ENCODE measurements around the gene SNRNP70.

Gene SNRNP70

GRCh38 chr19:49101160-49101559, 15.9 kb downstream of the SNRNP70 start:
- Histone ChIP-seq H3K27me3 (ENCODE audit: control insufficient read depth in 5 of 5, insufficient read depth in 4 of 5, low read length in 5 of 5) (no peaks in the 10 kb centered on the region), H3K4me3 (ENCODE audit: low read depth in 1 of 5, low read length in 5 of 5) (no peak overlapping the region), H3K4me1 (ENCODE audit: control insufficient read depth in 5 of 5, insufficient read depth in 5 of 5, low read length in 5 of 5) (peaks cover 0 to 3% (median 0%) of the 10 kb centered on the region in 5 donors), H3K27ac (ENCODE audit: low read depth, low read length) (no peak overlapping the region), H3K9ac (ENCODE audit: low read length in 5 of 5) (no peak overlapping the region), H3K36me3 (ENCODE audit: control insufficient read depth in 5 of 5, insufficient read depth in 5 of 5, low read length in 5 of 5) (peaks cover 3 to 90% (median 80%) of the 10 kb centered on the region in 5 donors), H3K9me3 (ENCODE audit: control insufficient read depth in 5 of 5, low read length in 5 of 5) (no peaks in the 10 kb centered on the region)

- H3K9ac ChIP-seq (ENCODE audit: low read length in 5 of 5) = no peak overlapping the region
- no peak overlapping the region for H3K27ac ChIP-seq (ENCODE audit: low read depth, low read length)
- H3K4me3 ChIP-seq (ENCODE audit: low read depth in 1 of 5, low read length in 5 of 5) = no peak overlapping the region
- H3K4me1 ChIP-seq (ENCODE audit: control insufficient read depth in 5 of 5, insufficient read depth in 5 of 5, low read length in 5 of 5) = peaks cover 0 to 3% (median 0%) of the 10 kb centered on the region in 5 donors
- no peaks in the 10 kb centered on the region for H3K9me3 ChIP-seq (ENCODE audit: control insufficient read depth in 5 of 5, low read length in 5 of 5)
- H3K36me3 ChIP-seq (ENCODE audit: control insufficient read depth in 5 of 5, insufficient read depth in 5 of 5, low read length in 5 of 5) = peaks cover 3 to 91% (median 85%) of the 10 kb centered on the region in 5 donors
- H3K27me3 ChIP-seq (ENCODE audit: control insufficient read depth in 5 of 5, insufficient read depth in 4 of 5, low read length in 5 of 5) = no peaks in the 10 kb centered on the region
These were observed 17.1 kb downstream of the SNRNP70 start for GRCh38 chr19:49102303-49102702.

DNA sequence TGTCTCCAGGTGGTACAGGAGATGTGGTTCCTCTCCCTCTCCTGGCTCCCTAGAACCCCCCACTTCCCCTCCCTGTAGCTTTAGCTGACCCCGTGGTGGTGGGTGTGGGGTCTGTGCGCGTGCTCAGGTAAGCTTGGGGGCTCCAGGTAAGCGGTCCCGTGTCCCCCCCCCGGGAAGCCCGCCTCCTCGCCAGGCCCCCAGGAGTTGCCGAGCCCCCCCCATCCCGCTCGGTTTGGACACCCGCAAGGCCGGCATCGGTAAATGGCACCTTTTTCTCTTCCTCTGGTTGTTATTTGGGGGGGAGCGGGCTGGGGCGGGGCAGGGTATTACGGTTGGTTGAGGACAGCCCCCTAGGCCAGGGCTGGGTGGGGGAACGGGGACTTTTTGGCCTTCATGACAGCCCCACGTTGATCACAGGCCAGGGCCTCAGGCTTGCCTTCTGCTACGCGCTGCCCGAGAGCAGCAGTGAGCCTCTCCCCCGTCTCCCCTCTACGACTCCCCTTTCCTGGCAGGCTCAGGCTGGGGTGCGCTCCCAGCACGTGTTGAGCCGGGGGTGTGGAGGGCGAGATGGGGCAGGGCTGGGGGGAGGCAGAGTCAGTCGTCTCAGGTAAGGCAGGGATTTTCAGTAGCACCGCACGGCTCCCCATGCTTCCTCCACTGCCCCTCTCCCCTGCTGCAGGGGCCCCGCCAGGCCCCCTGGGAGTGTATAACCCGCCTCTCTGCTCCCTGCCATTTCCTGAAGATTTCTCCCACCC, 18.3 kb downstream of the SNRNP70 start:
- Histone ChIP-seq H3K4me1 (ENCODE audit: control insufficient read depth in 5 of 5, insufficient read depth in 5 of 5, low read length in 5 of 5) (peaks cover 0 to 4% (median 0%) of the 10 kb centered on the region in 5 donors), H3K27ac (ENCODE audit: low read depth, low read length) (no peak overlapping the region), H3K9ac (ENCODE audit: low read length in 5 of 5) (no peak overlapping the region), H3K36me3 (ENCODE audit: control insufficient read depth in 5 of 5, insufficient read depth in 5 of 5, low read length in 5 of 5) (peaks cover 3 to 92% (median 87%) of the 10 kb centered on the region in 5 donors), H3K4me3 (ENCODE audit: low read depth in 1 of 5, low read length in 5 of 5) (no peak overlapping the region), H3K27me3 (ENCODE audit: control insufficient read depth in 5 of 5, insufficient read depth in 4 of 5, low read length in 5 of 5) (no peaks in the 10 kb centered on the region), H3K9me3 (ENCODE audit: control insufficient read depth in 5 of 5, low read length in 5 of 5) (no peaks in the 10 kb centered on the region)

- H3K4me3 ChIP-seq (ENCODE audit: low read depth in 1 of 5, low read length in 5 of 5) = no peak overlapping the region
- no peaks in the 10 kb centered on the region for H3K27me3 ChIP-seq (ENCODE audit: control insufficient read depth in 5 of 5, insufficient read depth in 4 of 5, low read length in 5 of 5)
- no peaks in the 10 kb centered on the region for H3K9me3 ChIP-seq (ENCODE audit: control insufficient read depth in 5 of 5, low read length in 5 of 5)
- peaks cover 0 to 90% (median 87%) of the 10 kb centered on the region in 5 donors for H3K36me3 ChIP-seq (ENCODE audit: control insufficient read depth in 5 of 5, insufficient read depth in 5 of 5, low read length in 5 of 5)
- no peak overlapping the region for H3K9ac ChIP-seq (ENCODE audit: low read length in 5 of 5)
- no peak overlapping the region for H3K27ac ChIP-seq (ENCODE audit: low read depth, low read length)
- peaks cover 0 to 12% (median 0%) of the 10 kb centered on the region in 5 donors for H3K4me1 ChIP-seq (ENCODE audit: control insufficient read depth in 5 of 5, insufficient read depth in 5 of 5, low read length in 5 of 5)
These were observed 19.1 kb downstream of the SNRNP70 start for GRCh38 chr19:49104229-49104864.

- H3K9ac ChIP-seq (ENCODE audit: low read length in 5 of 5) = no peak overlapping the region
- peaks cover 0 to 72% (median 69%) of the 10 kb centered on the region in 5 donors for H3K36me3 ChIP-seq (ENCODE audit: control insufficient read depth in 5 of 5, insufficient read depth in 5 of 5, low read length in 5 of 5)
- no peak overlapping the region for H3K4me3 ChIP-seq (ENCODE audit: low read depth in 1 of 5, low read length in 5 of 5)
- H3K9me3 ChIP-seq (ENCODE audit: control insufficient read depth in 5 of 5, low read length in 5 of 5) = no peaks in the 10 kb centered on the region
- no peak overlapping the region for H3K27ac ChIP-seq (ENCODE audit: low read depth, low read length)
- peaks cover 0 to 19% (median 0%) of the 10 kb centered on the region in 5 donors for H3K4me1 ChIP-seq (ENCODE audit: control insufficient read depth in 5 of 5, insufficient read depth in 5 of 5, low read length in 5 of 5)
- no peaks in the 10 kb centered on the region for H3K27me3 ChIP-seq (ENCODE audit: control insufficient read depth in 5 of 5, insufficient read depth in 4 of 5, low read length in 5 of 5)
These were observed 21.4 kb downstream of the SNRNP70 start for GRCh38 chr19:49106648-49107135.

DNA sequence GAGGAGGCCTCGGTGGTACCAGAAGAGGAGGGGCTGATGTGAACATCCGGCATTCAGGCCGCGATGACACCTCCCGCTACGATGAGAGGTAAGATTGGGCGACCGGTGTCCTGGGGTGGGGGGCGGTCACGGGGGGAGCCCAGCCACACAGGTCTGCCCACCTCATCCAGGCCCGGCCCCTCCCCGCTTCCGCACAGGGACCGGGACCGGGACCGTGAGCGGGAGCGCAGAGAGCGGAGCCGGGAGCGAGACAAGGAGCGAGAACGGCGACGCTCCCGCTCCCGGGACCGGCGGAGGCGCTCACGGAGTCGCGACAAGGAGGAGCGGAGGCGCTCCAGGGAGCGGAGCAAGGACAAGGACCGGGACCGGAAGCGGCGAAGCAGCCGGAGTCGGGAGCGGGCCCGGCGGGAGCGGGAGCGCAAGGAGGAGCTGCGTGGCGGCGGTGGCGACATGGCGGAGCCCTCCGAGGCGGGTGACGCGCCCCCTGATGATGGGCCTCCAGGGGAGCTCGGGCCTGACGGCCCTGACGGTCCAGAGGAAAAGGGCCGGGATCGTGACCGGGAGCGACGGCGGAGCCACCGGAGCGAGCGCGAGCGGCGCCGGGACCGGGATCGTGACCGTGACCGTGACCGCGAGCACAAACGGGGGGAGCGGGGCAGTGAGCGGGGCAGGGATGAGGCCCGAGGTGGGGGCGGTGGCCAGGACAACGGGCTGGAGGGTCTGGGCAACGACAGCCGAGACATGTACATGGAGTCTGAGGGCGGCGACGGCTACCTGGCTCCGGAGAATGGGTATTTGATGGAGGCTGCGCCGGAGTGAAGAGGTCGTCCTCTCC, 22.6 kb downstream of the SNRNP70 start:
- H3K36me3 ChIP-seq (ENCODE audit: control insufficient read depth in 5 of 5, insufficient read depth in 5 of 5, low read length in 5 of 5) = peaks cover 0 to 62% (median 60%) of the 10 kb centered on the region in 5 donors
- no peak overlapping the region for H3K4me3 ChIP-seq (ENCODE audit: low read depth in 1 of 5, low read length in 5 of 5)
- H3K4me1 ChIP-seq (ENCODE audit: control insufficient read depth in 5 of 5, insufficient read depth in 5 of 5, low read length in 5 of 5) = peaks cover 0 to 19% (median 0%) of the 10 kb centered on the region in 5 donors
- H3K27ac ChIP-seq (ENCODE audit: low read depth, low read length) = no peak overlapping the region
- H3K9ac ChIP-seq (ENCODE audit: low read length in 5 of 5) = no peak overlapping the region
- H3K27me3 ChIP-seq (ENCODE audit: control insufficient read depth in 5 of 5, insufficient read depth in 4 of 5, low read length in 5 of 5) = no peaks in the 10 kb centered on the region
- H3K9me3 ChIP-seq (ENCODE audit: control insufficient read depth in 5 of 5, low read length in 5 of 5) = no peaks in the 10 kb centered on the region

DNA sequence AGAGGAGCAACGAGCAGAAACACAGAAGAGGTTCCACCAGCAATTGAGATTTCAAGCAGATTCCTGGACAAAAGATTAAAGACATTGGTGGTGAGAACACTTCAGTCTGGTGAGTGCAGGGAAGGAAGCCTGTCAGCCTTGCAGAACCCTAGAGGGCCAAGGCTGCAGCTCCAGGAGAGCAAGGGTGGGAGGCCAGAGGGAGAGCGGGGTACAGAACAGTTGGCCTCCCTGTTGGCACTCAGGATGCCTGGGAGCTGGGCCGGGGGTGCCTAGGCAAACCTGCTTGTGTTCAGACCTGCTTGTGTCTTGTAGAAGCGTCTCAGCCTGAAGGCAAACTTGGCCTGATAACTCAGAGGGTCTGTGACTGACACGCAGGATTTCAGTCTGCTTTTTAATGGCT, 23.8 kb downstream of the SNRNP70 start:
- no peak overlapping the region for H3K27ac ChIP-seq (ENCODE audit: low read depth, low read length)
- no peak overlapping the region for H3K4me3 ChIP-seq (ENCODE audit: low read depth in 1 of 5, low read length in 5 of 5)
- H3K4me1 ChIP-seq (ENCODE audit: control insufficient read depth in 5 of 5, insufficient read depth in 5 of 5, low read length in 5 of 5) = peaks cover 3 to 25% (median 5%) of the 10 kb centered on the region in 5 donors
- H3K36me3 ChIP-seq (ENCODE audit: control insufficient read depth in 5 of 5, insufficient read depth in 5 of 5, low read length in 5 of 5) = peaks cover 0 to 52% (median 50%) of the 10 kb centered on the region in 5 donors
- H3K9me3 ChIP-seq (ENCODE audit: control insufficient read depth in 5 of 5, low read length in 5 of 5) = no peaks in the 10 kb centered on the region
- H3K9ac ChIP-seq (ENCODE audit: low read length in 5 of 5) = peak overlapping the region in 1 of 5 donors; percentile 13
- H3K27me3 ChIP-seq (ENCODE audit: control insufficient read depth in 5 of 5, insufficient read depth in 4 of 5, low read length in 5 of 5) = no peaks in the 10 kb centered on the region

- Histone ChIP-seq H3K9ac (ENCODE audit: low read length in 5 of 5) (no peak overlapping the region), H3K27ac (ENCODE audit: low read depth, low read length) (no peak overlapping the region)
These were observed 24.4 kb downstream of the SNRNP70 start for GRCh38 chr19:49109569-49110233.

GRCh38 chr19:49110567-49110966, 25.3 kb downstream of the SNRNP70 start:
- H3K4me1 ChIP-seq (ENCODE audit: control insufficient read depth in 5 of 5, insufficient read depth in 5 of 5, low read length in 5 of 5) = peaks cover 3 to 33% (median 16%) of the 10 kb centered on the region in 5 donors
- peaks cover 0 to 39% (median 36%) of the 10 kb centered on the region in 5 donors for H3K36me3 ChIP-seq (ENCODE audit: control insufficient read depth in 5 of 5, insufficient read depth in 5 of 5, low read length in 5 of 5)
- no peaks in the 10 kb centered on the region for H3K27me3 ChIP-seq (ENCODE audit: control insufficient read depth in 5 of 5, insufficient read depth in 4 of 5, low read length in 5 of 5)
- H3K9ac ChIP-seq (ENCODE audit: low read length in 5 of 5) = no peak overlapping the region
- H3K9me3 ChIP-seq (ENCODE audit: control insufficient read depth in 5 of 5, low read length in 5 of 5) = no peaks in the 10 kb centered on the region
- H3K4me3 ChIP-seq (ENCODE audit: low read depth in 1 of 5, low read length in 5 of 5) = no peak overlapping the region
- H3K27ac ChIP-seq (ENCODE audit: low read depth, low read length) = no peak overlapping the region

More at GRCh38 chr19:49109569-49110233, 24.4 kb downstream of the SNRNP70 start:
- Histone ChIP-seq H3K4me1 (ENCODE audit: control insufficient read depth in 5 of 5, insufficient read depth in 5 of 5, low read length in 5 of 5) (peaks cover 3 to 27% (median 8%) of the 10 kb centered on the region in 5 donors), H3K9me3 (ENCODE audit: control insufficient read depth in 5 of 5, low read length in 5 of 5) (no peaks in the 10 kb centered on the region), H3K36me3 (ENCODE audit: control insufficient read depth in 5 of 5, insufficient read depth in 5 of 5, low read length in 5 of 5) (peaks cover 0 to 46% (median 44%) of the 10 kb centered on the region in 5 donors), H3K4me3 (ENCODE audit: low read depth in 1 of 5, low read length in 5 of 5) (no peak overlapping the region), H3K27me3 (ENCODE audit: control insufficient read depth in 5 of 5, insufficient read depth in 4 of 5, low read length in 5 of 5) (no peaks in the 10 kb centered on the region)
